HG03558 (cell line): Measurements from ENCODE around the gene TNFSF12.

ENCODE experiments used
- ATAC-seq: cut with Tn5 transposase; IDR thresholded peaks from one replicate; pipeline ENCODE4 v1.9.1; 2021; ENCODE audit warnings: moderate number of reproducible peaks; ENCODE audit not compliant: unreplicated experiment; ENCODE audit errors: extremely low read depth

TNFSF12 gene

DNA sequence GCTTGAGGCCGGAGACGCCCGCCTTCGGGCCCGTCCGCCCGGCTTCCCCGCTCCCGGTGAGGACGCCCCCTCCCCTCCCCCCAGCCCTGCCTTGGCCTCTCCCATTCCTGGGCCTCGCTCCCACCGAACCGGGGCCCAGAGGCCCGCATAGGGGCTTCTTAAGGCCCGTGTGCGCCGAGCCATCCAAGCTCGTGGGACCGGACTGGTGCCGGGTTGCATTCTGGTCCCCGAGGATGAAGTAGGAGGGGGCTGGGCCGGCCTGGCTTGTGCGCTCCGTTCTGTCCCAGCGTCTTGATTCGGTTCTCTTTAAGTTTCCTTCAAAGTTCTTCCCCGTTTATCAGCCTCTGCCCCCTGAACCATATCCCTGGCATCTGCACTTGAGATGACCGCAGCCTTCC lies 13.3 kb downstream of the TNFSF12 start:
- ATAC-seq, result no peak

DNA sequence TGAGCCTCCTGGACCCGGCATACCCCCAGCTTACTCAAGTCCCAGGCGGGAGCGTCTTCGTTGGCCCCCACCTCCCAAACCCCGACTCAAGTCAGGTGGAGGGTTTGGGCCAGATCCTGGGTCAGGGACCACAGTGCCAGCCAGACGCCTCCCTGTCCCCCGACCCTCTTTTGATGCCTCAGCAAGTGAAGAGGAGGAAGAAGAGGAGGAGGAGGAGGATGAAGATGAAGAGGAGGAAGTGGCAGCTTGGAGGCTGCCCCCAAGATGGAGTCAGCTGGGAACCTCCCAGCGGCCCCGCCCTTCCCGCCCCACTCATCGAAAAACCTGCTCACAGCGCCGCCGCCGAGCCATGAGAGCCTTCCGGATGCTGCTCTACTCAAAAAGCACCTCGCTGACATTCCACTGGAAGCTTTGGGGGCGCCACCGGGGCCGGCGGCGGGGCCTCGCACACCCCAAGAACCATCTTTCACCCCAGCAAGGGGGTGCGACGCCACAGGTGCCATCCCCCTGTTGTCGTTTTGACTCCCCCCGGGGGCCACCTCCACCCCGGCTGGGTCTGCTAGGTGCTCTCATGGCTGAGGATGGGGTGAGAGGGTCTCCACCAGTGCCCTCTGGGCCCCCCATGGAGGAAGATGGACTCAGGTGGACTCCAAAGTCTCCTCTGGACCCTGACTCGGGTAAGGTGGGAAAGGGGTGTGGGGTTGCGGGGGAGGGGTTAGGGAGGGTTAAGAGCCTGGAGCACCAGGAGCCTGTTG lies 14.4 kb downstream of the TNFSF12 start:
- ATAC-seq, result no peak

DNA sequence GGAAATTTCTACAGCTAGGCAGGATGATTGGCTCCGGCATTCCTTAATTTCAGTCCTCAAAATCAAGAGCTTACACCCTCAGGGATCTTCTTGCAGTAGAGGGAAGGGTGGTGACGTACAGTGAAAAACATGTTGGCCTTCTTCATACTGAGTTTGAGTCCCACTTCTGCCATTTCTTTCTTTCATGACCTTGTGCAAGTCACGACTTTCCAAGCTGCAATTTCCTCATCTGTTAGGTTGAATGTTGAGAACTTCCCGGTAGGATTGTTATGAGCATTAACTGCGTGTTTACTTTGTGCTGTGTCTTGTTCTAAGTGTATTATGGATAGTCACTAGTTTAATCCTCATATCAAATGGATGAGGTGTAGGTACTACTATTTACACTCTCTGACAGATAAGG lies 20.7 kb downstream of the TNFSF12 start:
- no peak for ATAC-seq

DNA sequence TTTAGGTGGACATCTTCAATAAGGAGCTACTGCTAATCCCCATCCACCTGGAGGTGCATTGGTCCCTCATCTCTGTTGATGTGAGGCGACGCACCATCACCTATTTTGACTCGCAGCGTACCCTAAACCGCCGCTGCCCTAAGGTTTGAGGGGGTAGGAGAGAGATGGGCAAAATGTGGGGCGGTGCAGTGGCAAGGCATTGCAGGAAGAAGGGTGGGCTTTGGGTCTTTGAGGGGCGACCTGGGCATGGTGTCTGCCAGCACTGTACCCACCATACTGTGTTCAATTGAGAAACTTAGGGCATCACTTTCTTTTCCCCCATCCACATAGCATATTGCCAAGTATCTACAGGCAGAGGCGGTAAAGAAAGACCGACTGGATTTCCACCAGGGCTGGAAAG lies 21.5 kb downstream of the TNFSF12 start:
- ATAC-seq, result no peak

DNA sequence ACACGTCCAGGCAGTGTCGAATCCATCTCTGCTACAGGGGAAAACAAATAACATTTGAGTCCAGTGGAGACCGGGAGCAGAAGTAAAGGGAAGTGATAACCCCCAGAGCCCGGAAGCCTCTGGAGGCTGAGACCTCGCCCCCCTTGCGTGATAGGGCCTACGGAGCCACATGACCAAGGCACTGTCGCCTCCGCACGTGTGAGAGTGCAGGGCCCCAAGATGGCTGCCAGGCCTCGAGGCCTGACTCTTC lies 23.4 kb downstream of the TNFSF12 start:
- no peak for ATAC-seq

DNA sequence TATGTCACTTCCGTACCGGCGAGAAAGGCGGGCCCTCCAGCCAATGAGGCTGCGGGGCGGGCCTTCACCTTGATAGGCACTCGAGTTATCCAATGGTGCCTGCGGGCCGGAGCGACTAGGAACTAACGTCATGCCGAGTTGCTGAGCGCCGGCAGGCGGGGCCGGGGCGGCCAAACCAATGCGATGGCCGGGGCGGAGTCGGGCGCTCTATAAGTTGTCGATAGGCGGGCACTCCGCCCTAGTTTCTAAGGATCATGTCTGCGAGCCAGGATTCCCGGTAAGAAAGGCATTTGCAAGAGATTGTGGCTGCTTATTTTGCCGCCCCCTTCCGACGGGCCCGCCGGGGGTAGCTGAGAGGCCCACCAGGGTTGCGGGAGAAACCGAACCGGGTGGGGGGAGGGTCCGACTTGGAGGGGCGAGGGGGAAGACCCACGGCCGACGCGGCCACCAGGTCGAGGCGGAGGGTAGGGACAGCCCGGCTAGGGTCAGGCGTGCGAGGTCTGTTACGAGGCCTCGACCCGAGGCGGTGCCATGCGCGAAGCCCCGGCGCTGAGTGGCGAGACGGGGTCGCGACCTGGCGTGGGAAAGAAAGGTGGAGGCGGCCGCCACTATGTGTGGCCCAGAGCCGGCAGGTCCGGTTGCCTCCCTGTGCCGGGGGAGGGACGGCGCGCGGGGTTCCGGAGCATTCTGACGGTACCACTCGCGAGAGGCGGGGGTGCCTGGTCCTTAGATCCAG lies 23.9 kb downstream of the TNFSF12 start:
- ATAC-seq, result peak; percentile 76

DNA sequence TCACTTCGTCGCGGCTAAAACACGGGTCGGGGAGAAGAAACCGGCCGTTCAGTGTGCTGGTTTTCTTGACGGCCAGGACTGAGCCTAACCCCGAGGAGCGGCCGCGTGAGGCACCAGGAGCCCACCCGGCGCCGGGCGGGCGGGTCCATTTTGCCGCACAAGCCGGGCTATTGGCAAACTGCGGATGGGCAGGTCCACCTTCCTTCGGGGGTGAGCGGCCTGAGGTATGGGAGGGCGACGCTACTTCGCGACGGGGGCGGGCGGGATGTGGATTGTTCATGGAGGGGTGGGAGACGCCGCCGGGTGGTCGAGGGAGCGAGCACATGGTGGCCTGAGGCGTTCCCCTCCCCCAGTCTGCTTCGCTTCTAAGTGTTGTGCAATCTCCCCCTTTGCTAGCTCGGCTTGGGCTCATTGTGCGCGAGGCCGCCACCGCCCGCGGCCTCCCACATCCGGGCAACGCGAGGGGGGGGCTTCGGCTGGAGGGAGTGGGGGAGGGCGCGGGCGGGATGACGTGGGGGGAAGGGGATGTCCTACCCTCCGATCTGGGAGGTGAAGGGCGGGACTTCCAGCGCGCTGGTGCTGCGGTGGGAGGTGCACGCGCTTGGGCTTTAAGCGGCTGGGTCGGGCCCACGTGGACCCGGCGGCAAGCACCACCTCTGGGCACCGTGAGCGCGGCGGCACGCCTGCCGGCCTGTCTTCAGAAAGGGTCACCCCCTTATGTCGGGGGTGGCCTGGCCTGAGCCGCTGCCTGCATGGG lies 24.6 kb downstream of the TNFSF12 start:
- ATAC-seq, result no peak

DNA sequence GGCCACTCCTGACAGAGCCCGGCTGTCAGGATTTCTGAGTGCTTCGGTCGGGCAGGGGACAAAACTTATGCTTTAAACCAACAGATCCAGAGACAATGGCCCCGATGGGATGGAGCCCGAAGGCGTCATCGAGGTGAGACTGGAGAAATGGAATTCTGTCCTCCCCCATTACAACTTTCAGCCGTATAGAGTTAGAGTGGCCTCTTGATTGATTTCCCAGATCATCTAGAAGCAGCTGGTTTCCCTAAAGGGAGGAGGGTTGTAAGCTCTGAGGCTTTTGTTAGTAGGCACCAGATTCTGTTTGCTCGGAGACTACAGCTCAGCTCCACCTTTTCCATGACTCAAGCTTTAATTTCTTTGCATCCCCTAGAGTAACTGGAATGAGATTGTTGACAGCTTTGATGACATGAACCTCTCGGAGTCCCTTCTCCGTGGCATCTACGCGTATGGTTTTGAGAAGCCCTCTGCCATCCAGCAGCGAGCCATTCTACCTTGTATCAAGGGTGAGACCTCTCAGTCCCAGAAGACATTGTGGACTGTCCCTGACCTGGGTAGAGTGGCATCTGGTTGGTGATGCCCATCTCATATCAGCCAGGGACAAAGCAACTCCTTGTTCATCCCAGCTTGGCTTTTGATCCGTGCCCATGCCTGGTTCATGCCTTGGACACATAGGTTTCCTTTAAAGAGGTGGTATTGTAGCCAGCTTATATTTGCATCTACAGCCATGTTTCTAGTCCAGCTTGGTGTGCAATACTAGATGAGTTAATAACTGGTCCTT lies 25.5 kb downstream of the TNFSF12 start:
- ATAC-seq, result no peak

DNA sequence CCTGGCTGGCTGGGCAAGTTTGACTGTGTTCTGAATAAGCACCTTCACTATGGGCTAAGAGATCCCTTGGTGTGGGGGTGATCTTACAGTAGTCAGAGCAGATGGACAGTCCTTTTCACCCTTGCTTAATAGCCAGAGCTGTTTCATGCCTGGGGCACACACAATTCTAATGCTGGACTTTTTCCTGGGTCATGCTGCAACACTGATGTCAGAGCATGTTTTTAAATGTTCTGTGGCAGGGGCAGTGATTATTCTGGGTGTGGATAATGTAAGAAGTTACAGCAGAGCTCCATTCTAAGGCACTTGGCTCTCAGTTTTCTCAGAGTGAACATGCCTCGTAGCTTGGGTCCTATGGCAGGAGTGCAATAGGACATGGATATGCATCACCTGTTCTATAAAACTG lies 26.6 kb downstream of the TNFSF12 start:
- no peak for ATAC-seq

DNA sequence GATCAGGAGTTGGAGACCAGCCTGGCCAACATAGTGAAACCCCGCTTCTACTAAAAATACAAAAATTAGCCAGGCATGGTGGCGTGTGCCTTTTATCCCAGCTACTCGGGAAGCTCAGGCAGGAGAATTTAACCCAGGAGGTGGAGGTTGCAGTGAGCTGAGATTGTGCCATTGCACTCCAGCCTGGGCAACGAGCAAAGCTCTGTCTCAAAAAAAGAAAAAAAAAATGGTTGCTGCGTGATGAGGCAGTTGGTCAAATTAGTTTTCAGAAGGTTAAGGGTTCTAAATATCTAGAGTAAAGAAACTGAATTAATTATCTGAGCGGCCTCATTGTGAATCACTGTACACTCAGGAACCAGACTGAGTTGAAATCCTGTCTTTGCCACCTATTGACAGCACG lies 27.1 kb downstream of the TNFSF12 start:
- ATAC-seq, result no peak

DNA sequence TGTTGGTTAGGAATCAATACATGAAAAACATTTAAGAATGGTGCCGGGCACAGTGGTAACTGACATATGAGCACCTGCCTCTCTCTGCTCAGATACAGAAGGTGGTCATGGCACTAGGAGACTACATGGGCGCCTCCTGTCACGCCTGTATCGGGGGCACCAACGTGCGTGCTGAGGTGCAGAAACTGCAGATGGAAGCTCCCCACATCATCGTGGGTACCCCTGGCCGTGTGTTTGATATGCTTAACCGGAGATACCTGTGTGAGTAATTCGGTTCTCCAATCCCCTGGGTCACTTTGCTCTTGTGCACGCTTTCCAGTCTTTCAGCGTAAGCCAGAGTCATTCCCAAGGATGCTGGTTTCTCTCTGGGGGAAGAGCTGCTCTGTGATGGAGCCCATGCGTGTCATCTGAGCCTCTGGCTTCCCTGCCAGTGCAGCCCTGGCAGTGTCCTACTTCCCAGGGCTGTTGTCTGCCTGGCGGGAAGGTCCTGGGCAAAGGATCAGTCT lies 27.6 kb downstream of the TNFSF12 start:
- no peak for ATAC-seq

DNA sequence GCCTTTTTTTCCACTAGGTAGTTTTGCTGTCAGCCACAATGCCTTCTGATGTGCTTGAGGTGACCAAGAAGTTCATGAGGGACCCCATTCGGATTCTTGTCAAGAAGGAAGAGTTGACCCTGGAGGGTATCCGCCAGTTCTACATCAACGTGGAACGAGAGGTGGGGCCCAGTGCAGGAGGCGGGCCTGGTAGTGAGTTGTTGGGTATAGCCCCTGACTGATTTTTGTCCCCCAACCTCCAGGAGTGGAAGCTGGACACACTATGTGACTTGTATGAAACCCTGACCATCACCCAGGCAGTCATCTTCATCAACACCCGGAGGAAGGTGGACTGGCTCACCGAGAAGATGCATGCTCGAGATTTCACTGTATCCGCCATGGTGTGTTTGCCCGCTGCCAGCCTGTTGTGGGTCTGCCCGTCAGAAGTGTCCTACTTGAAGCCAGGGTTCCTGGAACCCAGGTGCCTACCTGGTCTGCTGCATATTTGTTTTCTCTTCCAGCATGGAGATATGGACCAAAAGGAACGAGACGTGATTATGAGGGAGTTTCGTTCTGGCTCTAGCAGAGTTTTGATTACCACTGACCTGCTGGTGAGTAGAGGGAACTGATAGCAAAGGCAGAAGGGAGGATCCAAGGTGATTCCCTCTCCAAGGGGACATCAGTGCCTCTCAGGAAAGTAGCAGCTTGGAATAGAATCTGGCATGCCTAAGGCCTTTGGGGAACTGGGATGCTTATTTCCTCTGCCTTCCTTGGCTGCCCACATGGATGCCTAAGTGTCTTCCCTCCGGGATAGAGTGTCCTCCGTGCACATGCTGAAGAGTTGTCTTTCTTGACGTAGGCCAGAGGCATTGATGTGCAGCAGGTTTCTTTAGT lies 28.7 kb downstream of the TNFSF12 start:
- no peak for ATAC-seq

DNA sequence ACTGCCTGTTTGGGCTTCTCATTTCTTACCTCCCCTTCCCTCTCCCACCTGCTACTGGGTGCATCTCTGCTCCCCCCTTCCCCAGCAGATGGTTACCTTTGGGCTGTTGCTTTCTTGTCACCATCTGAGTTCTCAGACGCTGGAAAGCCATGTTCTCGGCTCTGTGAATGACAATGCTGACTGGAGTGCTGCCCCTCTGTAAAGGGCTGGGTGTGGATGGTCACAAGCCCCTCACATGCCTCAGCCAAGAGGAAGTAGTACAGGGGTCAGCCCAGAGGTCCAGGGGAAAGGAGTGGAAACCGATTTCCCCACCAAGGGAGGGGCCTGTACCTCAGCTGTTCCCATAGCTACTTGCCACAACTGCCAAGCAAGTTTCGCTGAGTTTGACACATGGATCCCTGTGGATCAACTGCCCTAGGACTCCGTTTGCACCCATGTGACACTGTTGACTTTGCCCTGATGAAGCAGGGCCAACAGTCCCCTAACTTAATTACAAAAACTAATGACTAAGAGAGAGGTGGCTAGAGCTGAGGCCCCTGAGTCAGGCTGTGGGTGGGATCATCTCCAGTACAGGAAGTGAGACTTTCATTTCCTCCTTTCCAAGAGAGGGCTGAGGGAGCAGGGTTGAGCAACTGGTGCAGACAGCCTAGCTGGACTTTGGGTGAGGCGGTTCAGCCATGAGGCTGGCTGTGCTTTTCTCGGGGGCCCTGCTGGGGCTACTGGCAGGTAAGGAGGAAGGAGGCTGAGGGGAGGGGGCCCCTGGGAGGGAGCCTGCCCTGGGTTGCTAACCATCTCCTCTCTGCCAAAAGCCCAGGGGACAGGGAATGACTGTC lies 30.4 kb downstream of the TNFSF12 start, which contains the start of gene CD68:
Gene CD68 (plus strand): TSS at position 638 of the 833 bp plus-strand sequence. CDS start 40 bp downstream, at position 678.
- ATAC-seq, result no peak

DNA sequence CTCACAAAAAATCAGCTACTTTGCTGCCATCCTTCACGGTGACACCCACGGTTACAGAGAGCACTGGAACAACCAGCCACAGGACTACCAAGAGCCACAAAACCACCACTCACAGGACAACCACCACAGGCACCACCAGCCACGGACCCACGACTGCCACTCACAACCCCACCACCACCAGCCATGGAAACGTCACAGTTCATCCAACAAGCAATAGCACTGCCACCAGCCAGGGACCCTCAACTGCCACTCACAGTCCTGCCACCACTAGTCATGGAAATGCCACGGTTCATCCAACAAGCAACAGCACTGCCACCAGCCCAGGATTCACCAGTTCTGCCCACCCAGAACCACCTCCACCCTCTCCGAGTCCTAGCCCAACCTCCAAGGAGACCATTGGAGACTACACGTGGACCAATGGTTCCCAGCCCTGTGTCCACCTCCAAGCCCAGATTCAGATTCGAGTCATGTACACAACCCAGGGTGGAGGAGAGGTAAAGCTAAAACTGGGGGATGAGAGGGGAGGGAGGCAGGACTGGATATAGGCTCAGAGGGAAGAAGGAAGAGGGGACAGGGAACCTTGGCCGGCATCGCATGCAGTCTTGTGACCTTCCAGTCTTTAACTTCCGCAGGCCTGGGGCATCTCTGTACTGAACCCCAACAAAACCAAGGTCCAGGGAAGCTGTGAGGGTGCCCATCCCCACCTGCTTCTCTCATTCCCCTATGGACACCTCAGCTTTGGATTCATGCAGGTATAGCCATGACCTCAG lies 31.2 kb downstream of the TNFSF12 start:
- no peak for ATAC-seq

DNA sequence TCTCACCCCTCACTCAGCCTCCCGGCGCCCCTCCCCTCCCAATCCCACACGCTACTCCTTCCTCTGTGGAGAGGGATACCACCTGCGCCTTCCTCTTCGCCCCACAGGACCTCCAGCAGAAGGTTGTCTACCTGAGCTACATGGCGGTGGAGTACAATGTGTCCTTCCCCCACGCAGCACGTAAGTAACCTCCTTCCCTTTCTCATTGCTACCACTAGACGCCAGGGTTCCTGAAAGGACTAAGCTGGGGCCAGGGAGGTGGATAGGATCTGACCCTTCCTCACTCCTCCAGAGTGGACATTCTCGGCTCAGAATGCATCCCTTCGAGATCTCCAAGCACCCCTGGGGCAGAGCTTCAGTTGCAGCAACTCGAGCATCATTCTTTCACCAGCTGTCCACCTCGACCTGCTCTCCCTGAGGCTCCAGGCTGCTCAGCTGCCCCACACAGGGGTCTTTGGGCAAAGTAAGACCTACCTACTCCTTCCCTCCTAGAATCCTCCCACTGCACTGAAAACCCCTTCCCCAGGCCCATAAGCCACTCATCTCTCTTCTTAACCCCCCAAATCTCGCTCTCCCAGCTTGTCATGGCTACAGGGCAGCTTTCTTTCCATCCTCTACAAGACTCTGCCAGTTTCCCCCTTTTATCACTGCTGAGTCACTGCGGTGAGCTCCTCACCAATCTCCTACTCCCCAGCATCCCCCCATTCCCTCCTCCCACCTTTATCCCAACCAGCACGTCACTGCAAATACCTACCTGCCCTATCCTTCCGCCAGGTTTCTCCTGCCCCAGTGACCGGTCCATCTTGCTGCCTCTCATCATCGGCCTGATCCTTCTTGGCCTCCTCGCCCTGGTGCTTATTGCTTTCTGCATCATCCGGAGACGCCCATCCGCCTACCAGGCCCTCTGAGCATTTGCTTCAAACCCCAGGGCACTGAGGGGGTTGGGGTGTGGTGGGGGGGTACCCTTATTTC lies 32.0 kb downstream of the TNFSF12 start:
- no peak for ATAC-seq

DNA sequence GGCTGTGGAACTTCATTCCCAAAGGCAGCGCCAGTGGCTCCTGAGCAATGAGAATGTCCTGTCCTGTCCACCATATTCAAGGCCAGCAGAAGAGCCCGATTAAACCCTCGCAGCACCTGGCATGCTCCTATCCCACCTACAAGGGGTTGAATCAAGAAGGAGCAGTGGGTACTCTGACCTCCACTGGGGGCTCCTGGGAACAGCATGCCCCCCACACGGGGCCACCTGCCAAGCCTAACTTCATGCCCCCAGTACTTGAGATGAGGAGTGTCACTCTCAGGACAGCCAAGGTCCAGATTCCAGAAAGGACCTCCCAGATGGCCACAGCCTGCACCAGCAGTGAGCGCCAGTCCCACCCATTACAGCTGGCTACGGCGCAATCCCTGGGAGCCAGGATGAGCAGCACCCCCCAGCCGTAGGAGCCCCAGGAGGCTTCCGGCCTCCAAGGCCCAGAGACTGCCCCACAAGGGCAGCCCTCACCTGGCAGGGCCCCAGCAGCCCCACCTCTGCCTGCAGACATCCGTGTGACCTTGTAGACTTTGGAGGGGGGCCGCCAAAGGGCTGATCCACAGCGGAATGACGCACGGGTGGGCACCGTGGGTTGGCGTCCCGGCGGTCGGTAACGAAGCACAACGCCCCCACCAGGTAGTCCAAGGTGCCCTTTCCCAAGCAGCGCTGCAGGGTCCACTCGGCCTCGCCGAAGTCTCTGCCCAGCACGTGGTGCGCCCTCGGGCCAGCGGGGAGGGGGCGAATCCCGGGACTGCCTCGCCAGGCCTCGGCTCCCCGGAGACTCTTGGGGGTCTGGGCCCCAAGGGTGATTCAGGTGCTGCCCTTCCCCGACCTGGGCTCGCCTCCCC lies 33.8 kb downstream of the TNFSF12 start:
- ATAC-seq, result no peak
